Measurements from ENCODE around the gene S100A1. TPM values are rescaled to one million over a fixed set of nuclear protein-coding genes. Genes with fewer than 3 reads are reported as not detected.

The S100A1 gene
- polyA plus RNA-seq, 1 of the 3 experiments (the other 2 are of a cell fraction): 0.18 TPM

GRCh38 chr1:153611356-153611755 lies 16.9 kb upstream of the S100A1 start:
- Histone ChIP-seq H3K36me3 (replicated peaks in 1 of 2; ENCODE audit: control insufficient read depth in 1 of 2, insufficient read depth in 2 of 2, low read length in 1 of 2) (peaks cover 13 to 15% of the 10 kb centered on the region in 2 experiments), H3K27me3 (ENCODE audit: insufficient read depth) (no peaks in the 10 kb centered on the region), H3K9me2 (no peaks in the 10 kb centered on the region), H3K9ac (no peak overlapping the region), H3K79me2 (ENCODE audit: insufficient read depth) (peaks cover 51% of the 10 kb centered on the region), H2AFZ (ENCODE audit: low read depth) (no peak overlapping the region), H3K9me3 (no peaks in the 10 kb centered on the region), H3K27ac (ENCODE audit: low read depth in 2 of 2, low read length in 1 of 2) (no peak overlapping the region), H3F3A (replicated peaks; ENCODE audit: insufficient read depth) (peaks cover 19% of the 10 kb centered on the region), H3K4me3 (ENCODE audit: low read depth in 2 of 2, low read length in 1 of 2) (peak overlapping the region; percentile 49 to 51; a peak in 2 of 4 replicates), H4K20me1 (ENCODE audit: insufficient read depth) (no peaks in the 10 kb centered on the region), H3K4me1 (ENCODE audit: control insufficient read depth in 1 of 2, insufficient read depth in 2 of 2, low read depth in 1 of 2, low read length in 1 of 2) (peaks cover 15 to 23% of the 10 kb centered on the region in 2 experiments; a peak in 3 of 4 replicates), H3K4me2 (peak overlapping the region; percentile 67)
- 83% methylated on average over 1 of the region's 1 CpG for WGBS (ENCODE audit: low lambda C conversion rate)
- POLR2A ChIA-PET: no interaction called here
- CTCF ChIA-PET: interaction anchor here (1.4 to 3.5 kb wide), 3 partner anchors 8 to 40 kb away, joined by 5 to 11 read pairs (median 10); no protein-coding TSS in a partner anchor
- DNase-seq: no peak
- no peak for TF ChIP-seq TEAD4 (IDR thresholded peaks at IDR 0.05; ENCODE audit: borderline replicate concordance, insufficient read depth)
- TF ChIP-seq GATA2 (CRISPR knock-in tag; IDR thresholded peaks at IDR 0.05): no peak
- TF ChIP-seq MEF2A (IDR thresholded peaks at IDR 0.05; ENCODE audit: borderline replicate concordance, low read depth): no peak
- no peak for TF ChIP-seq FOSL2 (IDR thresholded peaks at IDR 0.05; ENCODE audit: borderline replicate concordance, low read depth)
- TF ChIP-seq USF1 (IDR thresholded peaks at IDR 0.05; ENCODE audit: borderline replicate concordance, low read depth): no peak
- TF ChIP-seq JUND (IDR thresholded peaks at IDR 0.05): no peak
- no peak for TF ChIP-seq RXRA (IDR thresholded peaks at IDR 0.05; ENCODE audit: borderline replicate concordance, low read depth)
- TF ChIP-seq TCF12 (IDR thresholded peaks at IDR 0.05): no peak

DNA sequence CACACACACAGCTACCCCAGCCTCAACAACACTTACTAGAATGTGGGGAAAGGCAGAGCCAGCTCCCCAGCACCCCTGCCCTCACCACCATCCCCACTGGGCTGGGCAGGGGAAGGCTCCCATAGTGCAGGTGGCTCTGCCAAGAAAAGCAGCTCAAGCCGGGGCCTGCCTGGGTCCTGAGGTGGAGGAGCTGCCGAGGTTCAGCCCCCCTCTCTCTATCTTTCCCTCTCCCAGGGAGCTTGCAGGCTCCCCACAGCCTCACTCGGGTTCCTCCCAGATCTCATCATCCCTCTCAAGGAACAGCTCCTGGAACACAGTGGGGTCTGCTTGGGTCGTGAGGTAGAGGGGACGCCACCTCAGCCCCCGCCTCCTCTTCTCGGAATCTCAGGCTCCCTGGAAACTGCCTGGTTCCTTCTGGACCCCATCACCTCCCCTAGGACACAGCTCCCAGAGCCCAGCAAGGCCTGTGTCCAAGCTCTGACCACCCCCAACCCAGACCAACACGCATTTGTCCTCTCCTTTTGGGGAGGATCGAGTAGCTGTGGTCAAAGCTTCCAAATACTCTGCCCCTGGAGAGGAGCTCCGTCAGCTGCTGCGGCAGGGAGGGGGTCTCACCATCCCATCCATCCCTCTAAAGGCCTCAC lies 16.0 kb upstream of the S100A1 start:
- Histone ChIP-seq H3K27me3 (ENCODE audit: insufficient read depth) (no peaks in the 10 kb centered on the region), H3K9me3 (no peaks in the 10 kb centered on the region), H3K9me2 (no peaks in the 10 kb centered on the region), H4K20me1 (ENCODE audit: insufficient read depth) (no peaks in the 10 kb centered on the region), H2AFZ (ENCODE audit: low read depth) (no peak overlapping the region), H3K27ac (ENCODE audit: low read depth in 2 of 2, low read length in 1 of 2) (peak overlapping the region in 1 of 2 experiments; percentile 9; a peak in 1 of 4 replicates), H3F3A (replicated peaks; ENCODE audit: insufficient read depth) (peaks cover 10% of the 10 kb centered on the region), H3K4me1 (ENCODE audit: control insufficient read depth in 1 of 2, insufficient read depth in 2 of 2, low read depth in 1 of 2, low read length in 1 of 2) (peaks cover 15 to 23% of the 10 kb centered on the region in 2 experiments; a peak in 3 of 4 replicates), H3K4me2 (peak overlapping the region; percentile 67), H3K79me2 (ENCODE audit: insufficient read depth) (peaks cover 43% of the 10 kb centered on the region), H3K9ac (peak overlapping the region; percentile 67), H3K36me3 (replicated peaks in 1 of 2; ENCODE audit: control insufficient read depth in 1 of 2, insufficient read depth in 2 of 2, low read length in 1 of 2) (peaks cover 6 to 7% of the 10 kb centered on the region in 2 experiments), H3K4me3 (ENCODE audit: low read depth in 2 of 2, low read length in 1 of 2) (peak overlapping the region; percentile 49 to 51; a peak in 3 of 4 replicates)
- DNase-seq: no peak
- WGBS (ENCODE audit: low lambda C conversion rate): 88% methylated on average over 9 of the region's 11 CpGs
- ChIA-PET POLR2A (no interaction called here), CTCF (interaction anchor here (2.0 to 3.5 kb wide), 3 partner anchors 9 to 101 kb away, joined by 10 to 11 read pairs (median 11); no protein-coding TSS in a partner anchor)
- TF ChIP-seq SIN3A (IDR thresholded peaks at IDR 0.05; ENCODE audit: borderline replicate concordance, low read depth, low read length): no peak
- TF ChIP-seq, protein P1, sequence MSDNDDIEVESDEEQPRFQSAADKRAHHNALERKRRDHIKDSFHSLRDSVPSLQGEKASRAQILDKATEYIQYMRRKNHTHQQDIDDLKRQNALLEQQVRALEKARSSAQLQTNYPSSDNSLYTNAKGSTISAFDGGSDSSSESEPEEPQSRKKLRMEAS (IDR thresholded peaks at IDR 0.05; ENCODE audit: low read depth): no peak
- no peak for TF ChIP-seq EZH2phosphoT487 (IDR thresholded peaks at IDR 0.05; ENCODE audit: borderline replicate concordance, low read depth)
- no peak for TF ChIP-seq RXRA (IDR thresholded peaks at IDR 0.05; ENCODE audit: borderline replicate concordance, low read depth)
- TF ChIP-seq EP300 (IDR thresholded peaks at IDR 0.05; ENCODE audit: borderline replicate concordance in 1 of 2, low read depth in 1 of 2, low read length in 1 of 2): no peak
- TF ChIP-seq NFIC (IDR thresholded peaks at IDR 0.05; ENCODE audit: borderline replicate concordance): no peak
- TF ChIP-seq, protein P2, sequence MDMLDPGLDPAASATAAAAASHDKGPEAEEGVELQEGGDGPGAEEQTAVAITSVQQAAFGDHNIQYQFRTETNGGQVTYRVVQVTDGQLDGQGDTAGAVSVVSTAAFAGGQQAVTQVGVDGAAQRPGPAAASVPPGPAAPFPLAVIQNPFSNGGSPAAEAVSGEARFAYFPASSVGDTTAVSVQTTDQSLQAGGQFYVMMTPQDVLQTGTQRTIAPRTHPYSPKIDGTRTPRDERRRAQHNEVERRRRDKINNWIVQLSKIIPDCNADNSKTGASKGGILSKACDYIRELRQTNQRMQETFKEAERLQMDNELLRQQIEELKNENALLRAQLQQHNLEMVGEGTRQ (IDR thresholded peaks at IDR 0.05; ENCODE audit: borderline replicate concordance, low read depth, low read length): no peak
- TF ChIP-seq CHD2 (IDR thresholded peaks at IDR 0.05; ENCODE audit: low read length, partially characterized antibody): no peak
- no peak for TF ChIP-seq MEF2A (IDR thresholded peaks at IDR 0.05; ENCODE audit: borderline replicate concordance, low read depth)
- TF ChIP-seq GATA2 (CRISPR knock-in tag; IDR thresholded peaks at IDR 0.05): no peak
- no peak for TF ChIP-seq ELF1 (IDR thresholded peaks at IDR 0.05)
- no peak for TF ChIP-seq TEAD4 (IDR thresholded peaks at IDR 0.05; ENCODE audit: borderline replicate concordance, insufficient read depth)
- TF ChIP-seq JUND (IDR thresholded peaks at IDR 0.05): no peak
- TF ChIP-seq MXI1 (IDR thresholded peaks at IDR 0.05; ENCODE audit: low read depth, low read length): no peak
- no peak for TF ChIP-seq POLR2AphosphoS5 (IDR thresholded peaks at IDR 0.05; ENCODE audit: low read depth, low read length)
